HepG2 (cell line): ENCODE data around the gene ANTKMT.

Experiments
- HIVEP1 ChIP-seq: sonication (generic); formaldehyde crosslinking; IDR thresholded peaks from 2 replicates; pipeline ENCODE4 v1.4.0; 2020; ENCODE audit warnings: mild to moderate bottlenecking, missing genetic modification reagents
- NCOA1 ChIP-seq: sonication (generic); formaldehyde crosslinking; IDR thresholded peaks from 2 replicates; pipeline ENCODE4 v1.9.0; 2021; ENCODE audit warnings: missing genetic modification reagents
- PBX2 ChIP-seq: IDR thresholded peaks from 2 replicates; pipeline ENCODE4 v1.6.1; 2016; ENCODE audit warnings: control low read depth
- POLR2A ChIP-seq, 2 experiments: IDR thresholded peaks; 2 replicates each; pipeline ENCODE4 v1.6.1; 2011; ENCODE audit warnings: low read depth in 2 of 2, low read length in 2 of 2, mild to moderate bottlenecking in 1 of 2, moderate library complexity in 1 of 2; ENCODE audit not compliant: insufficient read depth in 1 of 2
- RBAK ChIP-seq: sonication (generic); formaldehyde crosslinking; IDR thresholded peaks from 2 replicates; pipeline ENCODE4 v1.5.1; 2020; ENCODE audit warnings: mild to moderate bottlenecking, missing genetic modification reagents
- ZNF317 ChIP-seq: sonication (generic); formaldehyde crosslinking; IDR thresholded peaks from 2 replicates; pipeline ENCODE4 v1.5.0; 2020; ENCODE audit warnings: mild to moderate bottlenecking, missing genetic modification reagents
- ZNF549 ChIP-seq: sonication (generic); formaldehyde crosslinking; IDR thresholded peaks from 2 replicates; pipeline ENCODE4 v1.5.0; 2020; ENCODE audit warnings: missing genetic modification reagents

GRCh38 chr16:711548-712320 is 9.2 kb upstream of the ANTKMT start:
- no peak for TF ChIP-seq ZNF549 (CRISPR knock-in tag)
- TF ChIP-seq ZNF317 (CRISPR knock-in tag) = no peak
- TF ChIP-seq POLR2A (IDR thresholded peaks at IDR 0.05; ENCODE audit: insufficient read depth in 1 of 2, low read depth in 2 of 2, low read length in 2 of 2) = no peak
- TF ChIP-seq HIVEP1 (CRISPR knock-in tag) = no peak
- no peak for TF ChIP-seq NCOA1 (CRISPR knock-in tag)
- TF ChIP-seq PBX2 (CRISPR knock-in tag) = no peak
- no peak for TF ChIP-seq RBAK (CRISPR knock-in tag)
